ENCODE results near the gene SMAD7.

GRCh38 chr18:48909721-48910120 lies 41.0 kb downstream of the SMAD7 start:
- no peak for TF ChIP-seq GATA2 (IDR thresholded peaks at IDR 0.05; ENCODE audit: low read depth, low read length)
- no peak for TF ChIP-seq GATA3 (IDR thresholded peaks at IDR 0.05; ENCODE audit: low read depth, low read length)
